Neural cell (in vitro differentiated cells): ENCODE measurements around the gene TMEM220.

Experiments used
- RAD21 ChIP-seq: fragments of 450-650 bp; conservative IDR thresholded peaks from 2 replicates; pipeline ENCODE4 v1.6.1; 2014; ENCODE audit warnings: antibody characterized with exemption, mild to moderate bottlenecking, moderate library complexity
- TF ChIP-seq, protein P1 (sequence below): fragments of 450-650 bp; IDR thresholded peaks from 2 replicates; pipeline ENCODE4 v1.5.1; 2014; ENCODE audit warnings: antibody characterized with exemption, mild to moderate bottlenecking, moderate library complexity; ENCODE audit not compliant: poor library complexity, severe bottlenecking

GRCh38 chr17:10752696-10753095 is 22.9 kb upstream of the TMEM220 start:
- TF ChIP-seq, protein P1, sequence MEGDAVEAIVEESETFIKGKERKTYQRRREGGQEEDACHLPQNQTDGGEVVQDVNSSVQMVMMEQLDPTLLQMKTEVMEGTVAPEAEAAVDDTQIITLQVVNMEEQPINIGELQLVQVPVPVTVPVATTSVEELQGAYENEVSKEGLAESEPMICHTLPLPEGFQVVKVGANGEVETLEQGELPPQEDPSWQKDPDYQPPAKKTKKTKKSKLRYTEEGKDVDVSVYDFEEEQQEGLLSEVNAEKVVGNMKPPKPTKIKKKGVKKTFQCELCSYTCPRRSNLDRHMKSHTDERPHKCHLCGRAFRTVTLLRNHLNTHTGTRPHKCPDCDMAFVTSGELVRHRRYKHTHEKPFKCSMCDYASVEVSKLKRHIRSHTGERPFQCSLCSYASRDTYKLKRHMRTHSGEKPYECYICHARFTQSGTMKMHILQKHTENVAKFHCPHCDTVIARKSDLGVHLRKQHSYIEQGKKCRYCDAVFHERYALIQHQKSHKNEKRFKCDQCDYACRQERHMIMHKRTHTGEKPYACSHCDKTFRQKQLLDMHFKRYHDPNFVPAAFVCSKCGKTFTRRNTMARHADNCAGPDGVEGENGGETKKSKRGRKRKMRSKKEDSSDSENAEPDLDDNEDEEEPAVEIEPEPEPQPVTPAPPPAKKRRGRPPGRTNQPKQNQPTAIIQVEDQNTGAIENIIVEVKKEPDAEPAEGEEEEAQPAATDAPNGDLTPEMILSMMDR = no peak
- TF ChIP-seq RAD21 = no peak
